H1 (cell line): Measurements from ENCODE around the gene LRRC4. TPM values are rescaled to one million over a fixed set of nuclear protein-coding genes. Genes with fewer than 3 reads are reported as not detected.

ENCODE experiments used
- ASH2L ChIP-seq: fragments of 200-600, 300-600 bp; sonication (generic); IDR thresholded peaks from one replicate; pipeline ENCODE4 v1.7.1; 2017; ENCODE audit warnings: low read length
- GABPA ChIP-seq: IDR thresholded peaks from 2 replicates; pipeline ENCODE4 v1.6.1; 2011; ENCODE audit warnings: mild to moderate bottlenecking, low read length, moderate library complexity, borderline replicate concordance; ENCODE audit not compliant: insufficient read depth
- RBBP5 ChIP-seq: IDR thresholded peaks from 2 replicates; pipeline ENCODE4 v1.7.1; 2012; ENCODE audit warnings: low read depth, mild to moderate bottlenecking, inconsistent platforms, low read length, moderate library complexity, borderline replicate concordance
- SAP30 ChIP-seq: fragments of 300-600 bp; sonication (generic); IDR thresholded peaks from 2 replicates; pipeline ENCODE4 v1.7.1; 2012; ENCODE audit warnings: low read length, moderate library complexity, mild to moderate bottlenecking, inconsistent platforms; ENCODE audit not compliant: insufficient read depth, insufficient replicate concordance
- polyA plus RNA-seq, 7 experiments: library from polyadenylated mRNA; depleted of rRNA in 3 of 7; stranded (reverse) in 5 of 7; unstranded in 2 of 7; fragments of >200 nt in 5 of 7; fragments of 200-250 nt in 2 of 7; gene quantifications; 1 replicate in 5 of 7; 2 replicates in 1 of 7; 4 replicates in 1 of 7; pipeline versions ENCODE4 v1.2.1 to v1.2.3, GENCODE V29; 2011 to 2013; ENCODE audit warnings: missing spikeins in 2 of 7, mixed read lengths in 2 of 7
- total RNA-seq: library from RNA; stranded (reverse); fragmentation: NEBNext Ultra II Directional; extraction: Animal tissue kit (Norgen Biotek cat#: 25700); gene quantifications from 2 replicates; pipeline ENCODE4 v1.2.1, GENCODE V29; 2021

The LRRC4 gene
- total and polyA plus RNA-seq, 2 of the 8 experiments (the other 6 are each of a cell fraction or from before 2014, with no cell fraction given) = 13.4 to 16.4 TPM

DNA sequence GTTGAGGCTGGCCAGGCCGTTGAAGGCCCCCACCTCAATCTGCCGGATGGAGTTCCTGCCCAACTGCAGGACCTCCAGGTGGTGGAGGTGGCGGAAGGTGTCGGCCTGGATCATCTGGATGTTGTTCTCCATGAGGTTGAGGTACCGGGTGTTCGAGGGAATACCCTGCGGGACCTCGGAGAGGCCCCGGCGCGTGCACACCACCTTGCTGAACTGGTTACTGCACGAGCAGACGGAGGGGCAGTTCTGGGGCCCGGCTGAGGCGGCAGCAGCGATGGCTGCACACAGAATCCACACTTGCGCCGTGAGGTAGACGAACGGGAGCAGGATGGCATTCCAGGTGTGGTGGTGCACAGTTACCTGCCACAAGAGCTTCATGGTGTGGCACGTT, 979 bp downstream of the LRRC4 start (continued):
- TF ChIP-seq RBBP5 (no peak), ASH2L (no peak), GABPA (no peak), SAP30 (peak; percentile 58)
- TF ChIP-seq, all 59 proteins: peak for 4
